Right atrium auricular region (tissue), 2 donors: ENCODE measurements around the gene HS6ST2. TPM values are rescaled to one million over a fixed set of nuclear protein-coding genes. Genes with fewer than 3 reads are reported as not detected.
A peak's percentile ranks its signal among the peaks of the same experiment; 100 is the strongest.

ENCODE experiments used
- DNase-seq: peaks from one replicate; pipeline ENCODE4 v3.0.0-alpha.2; 2019; ENCODE audit warnings: low spot score
- H3K27ac ChIP-seq, 2 donors: fragments of 200-600 bp; sonication (generic); 1 replicate in 1 of 2; 2 replicates in 1 of 2; pipeline ENCODE4 v1.5.1; 2016 to 2019
- H3K27me3 ChIP-seq, 2 donors: fragments of 200-600 bp; sonication (generic); one replicate each; pipeline versions ENCODE4 v1.5.1 to v1.6.0; 2017 to 2019
- H3K36me3 ChIP-seq: fragments of 200-600 bp; sonication (generic); one replicate; pipeline ENCODE4 v1.5.1; 2016
- H3K4me1 ChIP-seq, 2 donors: fragments of 200-600 bp; sonication (generic); one replicate each; pipeline versions ENCODE4 v1.5.1 to v1.6.0; 2017 to 2019
- H3K4me3 ChIP-seq, 2 donors: fragments of 200-600 bp; sonication (generic); 1 replicate in 1 of 2; 2 replicates in 1 of 2; pipeline ENCODE4 v1.5.1; 2017 to 2019; ENCODE audit warnings: mild to moderate bottlenecking in 1 of 2, moderate library complexity in 1 of 2
- H3K9me3 ChIP-seq, 2 donors: fragments of 200-600 bp; sonication (generic); one replicate each; pipeline ENCODE4 v1.5.1; 2019
- CTCF ChIP-seq, 2 donors: fragments of 200-600 bp; sonication (generic); IDR thresholded peaks; one replicate each; pipeline ENCODE4 v1.5.1; 2019; ENCODE audit warnings: antibody characterized with exemption in 2 of 2
- total RNA-seq, 2 donors: library from RNA; depleted of rRNA; stranded (reverse); fragments of >200 nt; gene quantifications; one replicate each; pipeline ENCODE4 v1.1.0, GENCODE V29; 2016

Gene HS6ST2
- total RNA-seq, 2 donors from 2014 or later = 0.26 to 0.39 TPM

- H3K4me1 ChIP-seq = no peaks in the 10 kb centered on the region
- no peaks in the 10 kb centered on the region for H3K27me3 ChIP-seq
- H3K9me3 ChIP-seq = no peaks in the 10 kb centered on the region
- no peaks in the 10 kb centered on the region for H3K36me3 ChIP-seq
- no peak overlapping the region for H3K27ac ChIP-seq
- H3K4me3 ChIP-seq = no peak overlapping the region
- TF ChIP-seq CTCF (IDR thresholded peaks at IDR 0.05) = no peak
- no peak for DNase-seq
These were observed 102.6 kb downstream of the HS6ST2 start for GRCh38 chrX:132855780-132856341.

- H3K27ac ChIP-seq = no peak overlapping the region
- DNase-seq = no peak
- no peaks in the 10 kb centered on the region for H3K4me1 ChIP-seq
- no peaks in the 10 kb centered on the region for H3K36me3 ChIP-seq
- no peaks in the 10 kb centered on the region for H3K27me3 ChIP-seq
- no peaks in the 10 kb centered on the region for H3K9me3 ChIP-seq
- H3K4me3 ChIP-seq = no peak overlapping the region
- no peak for TF ChIP-seq CTCF (IDR thresholded peaks at IDR 0.05)
These were observed 105.4 kb downstream of the HS6ST2 start for GRCh38 chrX:132853040-132853439.

GRCh38 chrX:132848296-132848970, 110.0 kb downstream of the HS6ST2 start:
- no peaks in the 10 kb centered on the region for H3K4me1 ChIP-seq
- H3K4me3 ChIP-seq = no peak overlapping the region
- no peak for DNase-seq
- no peaks in the 10 kb centered on the region for H3K36me3 ChIP-seq
- no peaks in the 10 kb centered on the region for H3K27me3 ChIP-seq
- TF ChIP-seq CTCF (IDR thresholded peaks at IDR 0.05) = no peak
- no peak overlapping the region for H3K27ac ChIP-seq
- no peaks in the 10 kb centered on the region for H3K9me3 ChIP-seq

- TF ChIP-seq CTCF (IDR thresholded peaks at IDR 0.05) = no peak
- DNase-seq = no peak
- Histone ChIP-seq H3K4me3 (no peak overlapping the region), H3K4me1 (no peaks in the 10 kb centered on the region), H3K27me3 (no peaks in the 10 kb centered on the region), H3K9me3 (no peaks in the 10 kb centered on the region), H3K27ac (peak overlapping the region in 1 of 2 donors; percentile 6), H3K36me3 (no peaks in the 10 kb centered on the region)
These were observed 115.1 kb downstream of the HS6ST2 start for GRCh38 chrX:132843363-132843762.

GRCh38 chrX:132842460-132843238, 115.8 kb downstream of the HS6ST2 start:
- Histone ChIP-seq H3K4me1 (no peaks in the 10 kb centered on the region), H3K9me3 (no peaks in the 10 kb centered on the region), H3K27ac (no peak overlapping the region), H3K36me3 (no peaks in the 10 kb centered on the region), H3K27me3 (no peaks in the 10 kb centered on the region), H3K4me3 (no peak overlapping the region)
- no peak for DNase-seq
- TF ChIP-seq CTCF (IDR thresholded peaks at IDR 0.05) = no peak
